Measurements from ENCODE around the gene CHRNA10. TPM values are rescaled to one million over a fixed set of nuclear protein-coding genes. Genes with fewer than 3 reads are reported as not detected.

Gene CHRNA10
- polyA plus RNA-seq, 1 of the 3 experiments (the other 2 are of a cell fraction), result 1.1 TPM

DNA sequence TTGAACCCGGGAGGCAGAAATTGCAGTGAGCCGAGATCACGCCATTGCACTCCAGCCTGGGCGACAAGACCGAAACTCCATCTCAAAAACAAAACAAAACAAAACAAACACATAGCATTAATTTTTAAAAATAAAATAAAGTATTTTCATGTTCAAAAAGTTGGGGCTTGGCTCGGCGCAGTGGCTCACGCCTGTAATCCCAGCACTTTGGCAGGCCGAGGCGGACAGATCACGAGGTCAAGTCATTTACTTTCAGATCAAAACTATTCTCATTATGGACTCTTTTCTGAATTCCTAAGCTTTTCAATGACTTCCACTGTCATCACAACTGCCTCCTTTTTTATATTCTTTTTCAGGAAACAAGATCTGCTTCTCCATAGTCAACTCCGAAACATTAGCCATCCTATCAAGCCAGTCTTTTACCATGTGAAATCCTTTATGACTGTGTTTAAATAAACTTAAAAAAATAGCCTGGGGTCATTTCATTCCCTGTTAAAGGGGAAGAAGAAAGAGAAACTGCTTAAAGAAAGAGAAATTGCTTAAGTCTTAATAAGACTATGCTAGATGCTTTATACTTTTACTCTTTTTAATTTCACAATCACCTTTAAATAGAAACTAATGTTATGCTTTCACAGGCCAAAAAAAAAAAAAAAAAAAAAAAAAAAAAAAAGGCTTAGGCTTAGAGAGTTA, 13.1 kb upstream of the CHRNA10 start (continued):
- TF ChIP-seq, protein P1, sequence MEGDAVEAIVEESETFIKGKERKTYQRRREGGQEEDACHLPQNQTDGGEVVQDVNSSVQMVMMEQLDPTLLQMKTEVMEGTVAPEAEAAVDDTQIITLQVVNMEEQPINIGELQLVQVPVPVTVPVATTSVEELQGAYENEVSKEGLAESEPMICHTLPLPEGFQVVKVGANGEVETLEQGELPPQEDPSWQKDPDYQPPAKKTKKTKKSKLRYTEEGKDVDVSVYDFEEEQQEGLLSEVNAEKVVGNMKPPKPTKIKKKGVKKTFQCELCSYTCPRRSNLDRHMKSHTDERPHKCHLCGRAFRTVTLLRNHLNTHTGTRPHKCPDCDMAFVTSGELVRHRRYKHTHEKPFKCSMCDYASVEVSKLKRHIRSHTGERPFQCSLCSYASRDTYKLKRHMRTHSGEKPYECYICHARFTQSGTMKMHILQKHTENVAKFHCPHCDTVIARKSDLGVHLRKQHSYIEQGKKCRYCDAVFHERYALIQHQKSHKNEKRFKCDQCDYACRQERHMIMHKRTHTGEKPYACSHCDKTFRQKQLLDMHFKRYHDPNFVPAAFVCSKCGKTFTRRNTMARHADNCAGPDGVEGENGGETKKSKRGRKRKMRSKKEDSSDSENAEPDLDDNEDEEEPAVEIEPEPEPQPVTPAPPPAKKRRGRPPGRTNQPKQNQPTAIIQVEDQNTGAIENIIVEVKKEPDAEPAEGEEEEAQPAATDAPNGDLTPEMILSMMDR (IDR thresholded peaks at IDR 0.05), result no peak

DNA sequence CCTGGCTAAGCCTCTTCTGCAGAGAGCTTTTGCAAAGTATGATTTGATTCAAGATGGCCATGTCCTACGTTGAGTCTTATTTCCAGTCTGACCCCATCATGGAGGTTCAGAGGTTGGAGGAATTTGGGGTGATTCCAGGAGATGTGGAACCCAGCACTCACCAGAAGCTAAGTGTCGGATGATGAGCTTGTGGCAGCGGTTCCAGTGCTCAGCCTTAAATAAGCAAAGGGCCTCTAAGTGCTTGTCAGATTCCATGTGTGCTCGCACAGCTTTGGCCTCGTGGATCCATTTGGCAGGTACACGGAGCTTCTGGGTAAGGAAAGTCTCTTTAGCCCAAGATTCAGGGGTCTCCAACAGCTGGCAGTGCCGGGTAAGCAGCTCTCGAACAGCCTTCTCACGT, 11.9 kb upstream of the CHRNA10 start:
- Histone ChIP-seq H3K4me2 (no peak overlapping the region), H3K4me1 (ENCODE audit: control insufficient read depth in 1 of 2, insufficient read depth in 2 of 2, low read depth in 1 of 2, low read length in 1 of 2) (no peaks in the 10 kb centered on the region), H3K79me2 (ENCODE audit: insufficient read depth) (no peaks in the 10 kb centered on the region), H3K36me3 (replicated peaks in 1 of 2; ENCODE audit: control insufficient read depth in 1 of 2, insufficient read depth in 2 of 2, low read length in 1 of 2) (peaks cover 69 to 89% of the 10 kb centered on the region in 2 experiments), H2AFZ (ENCODE audit: low read depth) (no peak overlapping the region), H3K9ac (no peak overlapping the region), H3K9me3 (no peaks in the 10 kb centered on the region), H4K20me1 (ENCODE audit: insufficient read depth) (no peaks in the 10 kb centered on the region), H3F3A (replicated peaks; ENCODE audit: insufficient read depth) (no peaks in the 10 kb centered on the region), H3K27me3 (ENCODE audit: insufficient read depth) (no peaks in the 10 kb centered on the region), H3K4me3 (ENCODE audit: low read depth in 2 of 2, low read length in 1 of 2) (no peak overlapping the region), H3K9me2 (no peaks in the 10 kb centered on the region), H3K27ac (ENCODE audit: low read depth in 2 of 2, low read length in 1 of 2) (no peak overlapping the region)
- POLR2A ChIA-PET, result no interaction called here
- CTCF ChIA-PET, result interaction anchor here (0.9 to 2.6 kb wide), 2 partner anchors 9 to 17 kb away, joined by 3 to 11 read pairs; no protein-coding TSS in a partner anchor
- WGBS (ENCODE audit: low lambda C conversion rate), result 98% methylated on average over 4 of the region's 9 CpGs
- TF ChIP-seq, protein P2, sequence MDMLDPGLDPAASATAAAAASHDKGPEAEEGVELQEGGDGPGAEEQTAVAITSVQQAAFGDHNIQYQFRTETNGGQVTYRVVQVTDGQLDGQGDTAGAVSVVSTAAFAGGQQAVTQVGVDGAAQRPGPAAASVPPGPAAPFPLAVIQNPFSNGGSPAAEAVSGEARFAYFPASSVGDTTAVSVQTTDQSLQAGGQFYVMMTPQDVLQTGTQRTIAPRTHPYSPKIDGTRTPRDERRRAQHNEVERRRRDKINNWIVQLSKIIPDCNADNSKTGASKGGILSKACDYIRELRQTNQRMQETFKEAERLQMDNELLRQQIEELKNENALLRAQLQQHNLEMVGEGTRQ (IDR thresholded peaks at IDR 0.05; ENCODE audit: borderline replicate concordance, low read depth, low read length), result no peak
- TF ChIP-seq RAD21 (IDR thresholded peaks at IDR 0.05; ENCODE audit: low read length), result no peak
- no peak for TF ChIP-seq TCF12 (IDR thresholded peaks at IDR 0.05)
- TF ChIP-seq, protein P3, sequence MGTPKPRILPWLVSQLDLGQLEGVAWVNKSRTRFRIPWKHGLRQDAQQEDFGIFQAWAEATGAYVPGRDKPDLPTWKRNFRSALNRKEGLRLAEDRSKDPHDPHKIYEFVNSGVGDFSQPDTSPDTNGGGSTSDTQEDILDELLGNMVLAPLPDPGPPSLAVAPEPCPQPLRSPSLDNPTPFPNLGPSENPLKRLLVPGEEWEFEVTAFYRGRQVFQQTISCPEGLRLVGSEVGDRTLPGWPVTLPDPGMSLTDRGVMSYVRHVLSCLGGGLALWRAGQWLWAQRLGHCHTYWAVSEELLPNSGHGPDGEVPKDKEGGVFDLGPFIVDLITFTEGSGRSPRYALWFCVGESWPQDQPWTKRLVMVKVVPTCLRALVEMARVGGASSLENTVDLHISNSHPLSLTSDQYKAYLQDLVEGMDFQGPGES (IDR thresholded peaks at IDR 0.05; ENCODE audit: low read depth, low read length), result no peak
- DNase-seq, result no peak

DNA sequence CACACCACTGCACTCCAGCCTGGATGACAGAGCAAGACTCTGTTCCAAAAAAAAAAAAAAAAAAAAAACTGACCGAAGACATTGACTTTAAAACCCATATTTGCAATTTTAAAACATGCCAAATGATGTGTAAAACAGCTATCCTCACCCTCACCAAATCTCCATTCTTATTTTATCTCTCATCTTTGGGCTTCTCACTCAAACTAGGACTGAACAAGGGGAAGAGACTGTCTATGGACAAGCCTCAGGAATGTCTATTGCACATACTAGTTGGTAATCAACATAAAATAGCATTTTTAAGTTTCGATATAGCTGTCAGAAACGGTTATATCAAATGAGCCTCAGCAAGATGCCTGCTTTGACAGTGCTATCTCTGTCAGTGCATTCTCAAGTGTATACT, 7.9 kb upstream of the CHRNA10 start:
- CTCF ChIA-PET, result no interaction called here
- no peak for DNase-seq
- H3K9ac ChIP-seq, result no peak overlapping the region
- no peaks in the 10 kb centered on the region for H3K4me1 ChIP-seq (ENCODE audit: control insufficient read depth in 1 of 2, insufficient read depth in 2 of 2, low read depth in 1 of 2, low read length in 1 of 2)
- no peaks in the 10 kb centered on the region for H3F3A ChIP-seq (replicated peaks; ENCODE audit: insufficient read depth)
- H3K9me3 ChIP-seq, result no peaks in the 10 kb centered on the region
- H3K27me3 ChIP-seq (ENCODE audit: insufficient read depth), result no peaks in the 10 kb centered on the region
- TF ChIP-seq, protein P4, sequence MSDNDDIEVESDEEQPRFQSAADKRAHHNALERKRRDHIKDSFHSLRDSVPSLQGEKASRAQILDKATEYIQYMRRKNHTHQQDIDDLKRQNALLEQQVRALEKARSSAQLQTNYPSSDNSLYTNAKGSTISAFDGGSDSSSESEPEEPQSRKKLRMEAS (IDR thresholded peaks at IDR 0.05; ENCODE audit: low read depth), result no peak
- no peak for TF ChIP-seq TCF12 (IDR thresholded peaks at IDR 0.05)
- TF ChIP-seq GATA2 (CRISPR knock-in tag; IDR thresholded peaks at IDR 0.05), result no peak
- no peak for TF ChIP-seq TAF1 (IDR thresholded peaks at IDR 0.05; ENCODE audit: borderline replicate concordance, low read depth, low read length)
- TF ChIP-seq EP300 (IDR thresholded peaks at IDR 0.05; ENCODE audit: borderline replicate concordance in 1 of 2, low read depth in 1 of 2, low read length in 1 of 2), result no peak
- no peak for TF ChIP-seq FOXJ3 (CRISPR knock-in tag; IDR thresholded peaks at IDR 0.05)
- TF ChIP-seq, protein P5, sequence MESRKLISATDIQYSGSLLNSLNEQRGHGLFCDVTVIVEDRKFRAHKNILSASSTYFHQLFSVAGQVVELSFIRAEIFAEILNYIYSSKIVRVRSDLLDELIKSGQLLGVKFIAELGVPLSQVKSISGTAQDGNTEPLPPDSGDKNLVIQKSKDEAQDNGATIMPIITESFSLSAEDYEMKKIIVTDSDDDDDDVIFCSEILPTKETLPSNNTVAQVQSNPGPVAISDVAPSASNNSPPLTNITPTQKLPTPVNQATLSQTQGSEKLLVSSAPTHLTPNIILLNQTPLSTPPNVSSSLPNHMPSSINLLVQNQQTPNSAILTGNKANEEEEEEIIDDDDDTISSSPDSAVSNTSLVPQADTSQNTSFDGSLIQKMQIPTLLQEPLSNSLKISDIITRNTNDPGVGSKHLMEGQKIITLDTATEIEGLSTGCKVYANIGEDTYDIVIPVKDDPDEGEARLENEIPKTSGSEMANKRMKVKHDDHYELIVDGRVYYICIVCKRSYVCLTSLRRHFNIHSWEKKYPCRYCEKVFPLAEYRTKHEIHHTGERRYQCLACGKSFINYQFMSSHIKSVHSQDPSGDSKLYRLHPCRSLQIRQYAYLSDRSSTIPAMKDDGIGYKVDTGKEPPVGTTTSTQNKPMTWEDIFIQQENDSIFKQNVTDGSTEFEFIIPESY (IDR thresholded peaks at IDR 0.05; ENCODE audit: borderline replicate concordance, low read depth), result no peak
- TF ChIP-seq, protein P6, sequence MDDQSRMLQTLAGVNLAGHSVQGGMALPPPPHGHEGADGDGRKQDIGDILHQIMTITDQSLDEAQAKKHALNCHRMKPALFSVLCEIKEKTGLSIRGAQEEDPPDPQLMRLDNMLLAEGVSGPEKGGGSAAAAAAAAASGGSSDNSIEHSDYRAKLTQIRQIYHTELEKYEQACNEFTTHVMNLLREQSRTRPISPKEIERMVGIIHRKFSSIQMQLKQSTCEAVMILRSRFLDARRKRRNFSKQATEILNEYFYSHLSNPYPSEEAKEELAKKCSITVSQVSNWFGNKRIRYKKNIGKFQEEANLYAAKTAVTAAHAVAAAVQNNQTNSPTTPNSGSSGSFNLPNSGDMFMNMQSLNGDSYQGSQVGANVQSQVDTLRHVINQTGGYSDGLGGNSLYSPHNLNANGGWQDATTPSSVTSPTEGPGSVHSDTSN (IDR thresholded peaks at IDR 0.05), result no peak
- TF ChIP-seq, protein P1 (IDR thresholded peaks at IDR 0.05), result no peak
- TF ChIP-seq EZH2phosphoT487 (IDR thresholded peaks at IDR 0.05; ENCODE audit: borderline replicate concordance, low read depth), result no peak
- TF ChIP-seq JUND (IDR thresholded peaks at IDR 0.05), result no peak
- peaks cover 70 to 76% of the 10 kb centered on the region in 2 experiments for H3K36me3 ChIP-seq (replicated peaks in 1 of 2; ENCODE audit: control insufficient read depth in 1 of 2, insufficient read depth in 2 of 2, low read length in 1 of 2)
- H4K20me1 ChIP-seq (ENCODE audit: insufficient read depth), result peaks cover 5% of the 10 kb centered on the region; the same call in 1 of the 2 replicates
- WGBS (ENCODE audit: low lambda C conversion rate), result 89% methylated on average over 3 of the region's 3 CpGs
- no peak overlapping the region for H2AFZ ChIP-seq (ENCODE audit: low read depth)
- no peaks in the 10 kb centered on the region for H3K79me2 ChIP-seq (ENCODE audit: insufficient read depth)
- no peak overlapping the region for H3K27ac ChIP-seq (ENCODE audit: low read depth in 2 of 2, low read length in 1 of 2)
- no peak overlapping the region for H3K4me3 ChIP-seq (ENCODE audit: low read depth in 2 of 2, low read length in 1 of 2)
- no peak overlapping the region for H3K4me2 ChIP-seq
- no peaks in the 10 kb centered on the region for H3K9me2 ChIP-seq
- POLR2A ChIA-PET, result no interaction called here

Measured in SK-N-SH (cell line).